H9 (cell line): ENCODE measurements around the gene ASPSCR1. TPM values are rescaled to one million over a fixed set of nuclear protein-coding genes. Genes with fewer than 3 reads are reported as not detected.
A peak's percentile ranks its signal among the peaks of the same experiment; 100 is the strongest.

ENCODE experiments used
- DNase-seq: peaks from one replicate; pipeline ENCODE4 v3.0.0-alpha.2; 2017
- H2AFZ ChIP-seq: one replicate; pipeline ENCODE4 v1.6.1; 2013; ENCODE audit warnings: mild to moderate bottlenecking, low read length, control low read depth, moderate library complexity
- H2AK5ac ChIP-seq: 2 replicates; pipeline ENCODE4 v1.6.1; 2013; ENCODE audit warnings: low read length, control low read depth, mixed read lengths; ENCODE audit not compliant: insufficient read length
- H2BK120ac ChIP-seq: one replicate; pipeline ENCODE4 v1.6.1; 2013; ENCODE audit warnings: low read depth, mild to moderate bottlenecking, low read length, control low read depth, inconsistent platforms; ENCODE audit not compliant: poor library complexity, severe bottlenecking
- H2BK12ac ChIP-seq: 2 replicates; pipeline ENCODE4 v1.6.1; 2013; ENCODE audit warnings: low read length, control low read depth, mixed read lengths, low read depth; ENCODE audit not compliant: insufficient read length
- H2BK15ac ChIP-seq: 2 replicates; pipeline ENCODE4 v1.6.1; 2013; ENCODE audit warnings: low read depth, low read length, control low read depth
- H2BK20ac ChIP-seq: one replicate; pipeline ENCODE4 v1.6.1; 2013; ENCODE audit warnings: low read depth, mild to moderate bottlenecking, low read length, control low read depth, inconsistent platforms; ENCODE audit not compliant: poor library complexity, severe bottlenecking
- H2BK5ac ChIP-seq: 2 replicates; pipeline ENCODE4 v1.6.1; 2013; ENCODE audit warnings: low read length, control low read depth, mixed read lengths; ENCODE audit not compliant: insufficient read length
- H3K14ac ChIP-seq: 2 replicates; pipeline ENCODE4 v1.6.1; 2013; ENCODE audit warnings: low read length, control low read depth; ENCODE audit not compliant: insufficient read depth
- H3K18ac ChIP-seq: 2 replicates; pipeline ENCODE4 v1.6.1; 2013; ENCODE audit warnings: low read depth, mild to moderate bottlenecking, mixed read lengths, low read length, control low read depth; ENCODE audit not compliant: insufficient read length
- H3K23ac ChIP-seq: 2 replicates; pipeline ENCODE4 v1.6.1; 2013; ENCODE audit warnings: low read length, control low read depth, mixed read lengths, low read depth; ENCODE audit not compliant: insufficient read length
- H3K23me2 ChIP-seq: 2 replicates; pipeline ENCODE4 v1.6.1; 2013; ENCODE audit warnings: low read depth, mild to moderate bottlenecking, mixed read lengths, low read length, control low read depth; ENCODE audit not compliant: insufficient read length, poor library complexity, severe bottlenecking
- H3K27ac ChIP-seq: 2 replicates; pipeline ENCODE4 v1.5.1; 2013; ENCODE audit warnings: low read length, control low read depth, mixed read lengths, low read depth; ENCODE audit not compliant: insufficient read length
- H3K27me3 ChIP-seq: 2 replicates; pipeline ENCODE4 v1.6.1; 2013; ENCODE audit warnings: low read length, control low read depth, inconsistent platforms; ENCODE audit not compliant: insufficient read depth
- H3K4ac ChIP-seq: 2 replicates; pipeline ENCODE4 v1.6.1; 2013; ENCODE audit warnings: low read depth, mild to moderate bottlenecking, control low read depth, inconsistent platforms, low read length, moderate library complexity
- H3K4me1 ChIP-seq: 2 replicates; pipeline ENCODE4 v1.6.1; 2013; ENCODE audit warnings: low read length, control low read depth, inconsistent platforms; ENCODE audit not compliant: insufficient read depth
- H3K4me2 ChIP-seq: 2 replicates; pipeline ENCODE4 v1.6.1; 2013; ENCODE audit warnings: low read length, control low read depth, mixed read lengths; ENCODE audit not compliant: insufficient read length, insufficient read depth
- H3K56ac ChIP-seq: 2 replicates; pipeline ENCODE4 v1.6.1; 2013; ENCODE audit warnings: low read depth, mild to moderate bottlenecking, mixed read lengths, low read length, control low read depth; ENCODE audit not compliant: insufficient read length
- H3K79me1 ChIP-seq: 2 replicates; pipeline ENCODE4 v1.6.1; 2013; ENCODE audit warnings: low read depth, mild to moderate bottlenecking, moderate library complexity, low read length, control low read depth, inconsistent platforms; ENCODE audit not compliant: insufficient read depth, poor library complexity, severe bottlenecking
- H3K79me2 ChIP-seq: 2 replicates; pipeline ENCODE4 v1.6.1; 2013; ENCODE audit warnings: low read length, control low read depth, inconsistent platforms; ENCODE audit not compliant: insufficient read depth
- H3K9ac ChIP-seq: 2 replicates; pipeline ENCODE4 v1.6.1; 2013; ENCODE audit warnings: low read length, control low read depth, mixed read lengths; ENCODE audit not compliant: insufficient read length; ENCODE audit errors: extremely low read depth
- H3K9me3 ChIP-seq: one replicate; pipeline ENCODE4 v1.6.1; 2013; ENCODE audit warnings: low read depth, low read length, inconsistent platforms; ENCODE audit not compliant: control insufficient read depth
- H3T11ph ChIP-seq: one replicate; pipeline ENCODE4 v1.6.1; 2013; ENCODE audit warnings: mild to moderate bottlenecking, low read length, control low read depth, inconsistent platforms
- H4K20me1 ChIP-seq: one replicate; pipeline ENCODE4 v1.6.1; 2013; ENCODE audit not compliant: control insufficient read depth, insufficient read length, insufficient read depth
- H4K5ac ChIP-seq: 2 replicates; pipeline ENCODE4 v1.6.1; 2013; ENCODE audit warnings: low read depth, mild to moderate bottlenecking, mixed read lengths, low read length, control low read depth; ENCODE audit not compliant: insufficient read length
- H4K8ac ChIP-seq: replicated peaks from 2 replicates; pipeline ENCODE4 v1.6.1; 2013; ENCODE audit warnings: low read length, control low read depth, mixed read lengths, low read depth; ENCODE audit not compliant: insufficient read length
- H4K91ac ChIP-seq: 2 replicates; pipeline ENCODE4 v1.6.1; 2013; ENCODE audit warnings: low read depth, mild to moderate bottlenecking, moderate library complexity, mixed read lengths, low read length, control low read depth; ENCODE audit not compliant: insufficient read length
- H3K27ac Mint-ChIP-seq, 3 experiments: 2 replicates in 2 of 3; 3 replicates in 1 of 3; pipeline ENCODE4 v1.8.0; 2020 to 2021; ENCODE audit warnings: mixed read lengths in 3 of 3, mild to moderate bottlenecking in 1 of 3, moderate library complexity in 1 of 3
- H3K27me3 Mint-ChIP-seq: 2 replicates; pipeline ENCODE4 v1.8.0; 2021; ENCODE audit warnings: low read depth, mild to moderate bottlenecking, moderate library complexity, mixed read lengths
- H3K36me3 Mint-ChIP-seq, 3 experiments: 2 replicates in 2 of 3; 3 replicates in 1 of 3; pipeline ENCODE4 v1.8.0; 2020 to 2021; ENCODE audit warnings: low read depth in 3 of 3, mixed read lengths in 3 of 3; ENCODE audit not compliant: insufficient read depth in 1 of 3
- H3K4me1 Mint-ChIP-seq, 2 experiments: 2 replicates each; pipeline ENCODE4 v1.8.0; 2020; ENCODE audit warnings: mixed read lengths in 2 of 2
- H3K4me3 Mint-ChIP-seq, 2 experiments: 2 replicates in 1 of 2; 3 replicates in 1 of 2; pipeline ENCODE4 v1.8.0; 2020 to 2021; ENCODE audit warnings: mild to moderate bottlenecking in 2 of 2, mixed read lengths in 2 of 2, moderate library complexity in 1 of 2
- H3K9me3 Mint-ChIP-seq, 2 experiments: 2 replicates in 1 of 2; 3 replicates in 1 of 2; pipeline ENCODE4 v1.8.0; 2020; ENCODE audit warnings: mild to moderate bottlenecking in 2 of 2, mixed read lengths in 2 of 2, moderate library complexity in 1 of 2
- CTCF ChIP-seq: fragments of 200-600 bp; sonication (generic); conservative IDR thresholded peaks from 3 replicates; pipeline ENCODE4 v1.8.0; 2021; ENCODE audit warnings: antibody characterized with exemption, mild to moderate bottlenecking
- WGBS: extraction: QIAGEN DNeasy Blood & Tissue Kit; methylation state at CpG from one replicate; pipeline ENCODE4 v1.1.7; 2013; ENCODE audit warnings: missing lambda C conversion rate, low lambda C conversion rate, mixed read lengths; ENCODE audit not compliant: insufficient read length; ENCODE audit errors: extremely low coverage; 5-methylcytosine and 5-hydroxymethylcytosine counted together
- total RNA-seq: library from RNA; stranded (reverse); gene quantifications from 2 replicates; pipeline ENCODE4 v1.2.1, GENCODE V29; 2021

The ASPSCR1 gene
- total RNA-seq, 1 experiment from 2014 or later = 50.9 TPM

GRCh38 chr17:82021107-82021899, 43.9 kb downstream of the ASPSCR1 start:
- H3K4me3 Mint-ChIP-seq = peak overlapping the region; percentile 79 to 88

More at GRCh38 chr17:82021107-82021899, 43.9 kb downstream of the ASPSCR1 start:
- peaks cover 5% of the 10 kb centered on the region for H3K23me2 ChIP-seq
- H3K56ac ChIP-seq = no peak overlapping the region
- H2BK20ac ChIP-seq = no peak overlapping the region
- no peak overlapping the region for H3K23ac ChIP-seq
- H3K14ac ChIP-seq = no peak overlapping the region
- no peak overlapping the region for H4K91ac ChIP-seq
- no peak overlapping the region for H2BK5ac ChIP-seq
- Mint-ChIP-seq H3K27ac (no peak overlapping the region), H3K9me3 (peaks cover 0 to 2% of the 10 kb centered on the region in 2 experiments; a peak in 1 of 5 replicates), H3K27me3 (no peaks in the 10 kb centered on the region; the same call in 1 of the 2 replicates), H3K36me3 (peaks cover 3 to 12% (median 5%) of the 10 kb centered on the region in 3 experiments; a peak in 5 of 7 replicates), H3K4me1 (peaks cover 7 to 16% of the 10 kb centered on the region in 2 experiments)
- peak overlapping the region; percentile 89 for H3K4me2 ChIP-seq
- no peaks in the 10 kb centered on the region for H3K79me2 ChIP-seq
- H4K8ac ChIP-seq = no peak overlapping the region
- no peaks in the 10 kb centered on the region for H3K9me3 ChIP-seq
- no peak overlapping the region for H3T11ph ChIP-seq
- H2AFZ ChIP-seq = no peak overlapping the region
- DNase-seq = peak; percentile 74
- no peak overlapping the region for H3K18ac ChIP-seq
- H4K5ac ChIP-seq = no peak overlapping the region
- H3K27me3 ChIP-seq = no peaks in the 10 kb centered on the region
- peaks cover 5% of the 10 kb centered on the region for H3K79me1 ChIP-seq
- no peak overlapping the region for H2BK12ac ChIP-seq
- H4K20me1 ChIP-seq = no peaks in the 10 kb centered on the region
- no peak overlapping the region for H2BK120ac ChIP-seq
- H3K27ac ChIP-seq = no peak overlapping the region
- no peak overlapping the region for H3K4ac ChIP-seq
- TF ChIP-seq CTCF = peak; percentile 52; the same call in 2 of the 3 replicates
- no peak overlapping the region for H2BK15ac ChIP-seq
- H3K4me1 ChIP-seq = no peaks in the 10 kb centered on the region
- no peak overlapping the region for H2AK5ac ChIP-seq
- no peak overlapping the region for H3K9ac ChIP-seq
- no CpG with 5 or more reads among the region's 25 CpGs for WGBS
